Panc1 (cell line): ENCODE measurements around the gene POU2F1. TPM values are rescaled to one million over a fixed set of nuclear protein-coding genes. Genes with fewer than 3 reads are reported as not detected.

Experiments
- ATAC-seq: fragments of 200-7000 bp; cut with Tn5 transposase; 2 replicates; pipeline ENCODE4 v1.9.1; 2020; ENCODE audit warnings: mild to moderate bottlenecking, moderate library complexity
- BruUV-seq: library from RNA; stranded (reverse); fragments of 400-500 nt; replicated peaks from 2 replicates; lab custom pipeline; 2021; lab: Mats Ljungman, UMichigan
- CTCF ChIA-PET: fragments of 300-600 bp; sonication (Branson Sonifier 250); formaldehyde crosslinking; loops from one replicate; lab custom pipeline; 2022; ENCODE audit warnings: antibody characterized with exemption; lab: Charles Lee
- POLR2A ChIA-PET: fragments of 300-600 bp; sonication (Branson Sonifier 250); formaldehyde crosslinking; loops from one replicate; lab custom pipeline; 2022; ENCODE audit warnings: antibody characterized with exemption; lab: Charles Lee
- DNase-seq: peaks from one replicate; pipeline ENCODE4 v3.0.0-alpha.2; 2010; ENCODE audit warnings: low read depth, low spot score
- H3K27ac ChIP-seq: 2 replicates; pipeline ENCODE4 v1.5.1; 2011; ENCODE audit warnings: mild to moderate bottlenecking, low read length, inconsistent platforms
- H3K27me3 ChIP-seq: fragments of 200-500 bp; sonication (Bioruptor generic); 2 replicates; pipeline ENCODE4 v1.6.0; 2014; ENCODE audit warnings: low read length, inconsistent platforms; ENCODE audit not compliant: control insufficient read depth, insufficient read depth
- H3K36me3 ChIP-seq: fragments of 200-500 bp; sonication (Bioruptor generic); 2 replicates; pipeline ENCODE4 v1.5.1; 2014; ENCODE audit warnings: inconsistent platforms, mild to moderate bottlenecking, low read length, moderate library complexity; ENCODE audit not compliant: control insufficient read depth, insufficient read depth
- H3K4me1 ChIP-seq: 2 replicates; pipeline ENCODE4 v1.5.1; 2011; ENCODE audit warnings: inconsistent platforms, mild to moderate bottlenecking, low read length, moderate library complexity; ENCODE audit not compliant: control insufficient read depth, insufficient read depth
- H3K4me3 ChIP-seq, 2 experiments: 2 replicates each; pipeline ENCODE4 v1.5.1; 2011 to 2012; ENCODE audit warnings: low read depth in 2 of 2, low read length in 2 of 2, mild to moderate bottlenecking in 2 of 2, inconsistent platforms in 1 of 2, moderate library complexity in 1 of 2
- H3K9me3 ChIP-seq: fragments of 200-500 bp; sonication (Bioruptor generic); 2 replicates; pipeline ENCODE4 v1.5.1; 2014; ENCODE audit warnings: low read depth, mild to moderate bottlenecking, inconsistent platforms, low read length, moderate library complexity; ENCODE audit not compliant: control insufficient read depth, insufficient read depth
- CTCF ChIP-seq: fragments of 450-650 bp; IDR thresholded peaks from 2 replicates; pipeline ENCODE4 v1.5.1; 2017; ENCODE audit warnings: mild to moderate bottlenecking
- POLR2AphosphoS5 ChIP-seq: IDR thresholded peaks from 2 replicates; pipeline ENCODE4 v1.6.1; 2012; ENCODE audit warnings: mild to moderate bottlenecking, low read depth, low read length, moderate library complexity
- REST ChIP-seq, 2 experiments: IDR thresholded peaks; 2 replicates each; pipeline ENCODE4 v1.6.1; 2011 to 2012; ENCODE audit warnings: low read depth in 2 of 2, control low read depth in 1 of 2, low read length in 1 of 2, mild to moderate bottlenecking in 1 of 2, moderate library complexity in 1 of 2; ENCODE audit not compliant: insufficient read depth in 1 of 2
- SIN3A ChIP-seq: IDR thresholded peaks from 2 replicates; pipeline ENCODE4 v1.6.1; 2012; ENCODE audit warnings: low read depth, mild to moderate bottlenecking, low read length, moderate library complexity, borderline replicate concordance; ENCODE audit not compliant: insufficient read depth
- TCF7L2 ChIP-seq: IDR thresholded peaks from 2 replicates; pipeline ENCODE4 v1.6.1; 2011; ENCODE audit warnings: mild to moderate bottlenecking, low read depth, low read length, inconsistent platforms
- in situ Hi-C: cut with HindIII; loops from 2 replicates; pipeline ENCODE4 v1.10.0; 2016; ENCODE audit warnings: low sequenced_read_pairs, low pct_unique_long_range_greater_than_20kb
- intact Hi-C: fragments of 100-400 bp; cut with micrococcal nuclease; formaldehyde crosslinking; loops from one replicate; pipeline ENCODE4 v1.10.0; 2022; ENCODE audit not compliant: unreplicated experiment
- total RNA-seq: library from RNA; stranded (reverse); gene quantifications from one replicate; pipeline ENCODE4 v1.2.1, GENCODE V29; 2021; ENCODE audit not compliant: unreplicated experiment

POU2F1 gene
- total RNA-seq, 1 experiment from 2014 or later, result 17.1 TPM

- 0 out of 2 replicates have a peak, but pooled peaks cover 3% of the 10 kb centered on the region for H3K27me3 ChIP-seq
- no peaks in the 10 kb centered on the region for H3K9me3 ChIP-seq
- TF ChIP-seq CTCF (no peak), TCF7L2 (no peak), REST (IDR thresholded peaks at IDR 0.05; ENCODE audit: insufficient read depth in 1 of 2, low read depth in 2 of 2, low read length in 1 of 2) (no peak), POLR2AphosphoS5 (no peak), SIN3A (no peak)
- no peak for DNase-seq
- H3K36me3 ChIP-seq, result no peaks in the 10 kb centered on the region
- ChIA-PET CTCF (no interaction called here), POLR2A (no interaction called here)
- in situ Hi-C loops (no loop called here), intact Hi-C loops (no loop called here)
- BruUV-seq, result no TSS peak
- H3K27ac ChIP-seq, result no peak overlapping the region
- no peak overlapping the region for H3K4me3 ChIP-seq
- H3K4me1 ChIP-seq, result no peaks in the 10 kb centered on the region
- ATAC-seq, result no peak
These were observed 253.1 kb downstream of the POU2F1 start for GRCh38 chr1:167473761-167474160.

GRCh38 chr1:167474191-167474641, 253.5 kb downstream of the POU2F1 start:
- in situ Hi-C loops, result no loop called here
- POLR2A ChIA-PET, result no interaction called here
- TF ChIP-seq SIN3A, result no peak
- no peak for TF ChIP-seq REST (IDR thresholded peaks at IDR 0.05; ENCODE audit: insufficient read depth in 1 of 2, low read depth in 2 of 2, low read length in 1 of 2)
- TF ChIP-seq CTCF, result no peak
- no peak for TF ChIP-seq POLR2AphosphoS5
- no peak for TF ChIP-seq TCF7L2
- Histone ChIP-seq H3K9me3 (no peaks in the 10 kb centered on the region), H3K27me3 (0 out of 2 replicates have a peak, but pooled peaks cover 4% of the 10 kb centered on the region), H3K4me3 (no peak overlapping the region), H3K36me3 (no peaks in the 10 kb centered on the region), H3K27ac (no peak overlapping the region), H3K4me1 (no peaks in the 10 kb centered on the region)
- ATAC-seq (no peak), DNase-seq (no peak)
- intact Hi-C loops, result no loop called here
- CTCF ChIA-PET, result interaction anchor here (0.6 kb wide), 1 partner anchor 350 kb away, joined by 11 read pairs; no protein-coding TSS in a partner anchor
- BruUV-seq, result no TSS peak
